Fibroblast of pulmonary artery (primary cell): ENCODE measurements around the gene C4orf51.
A peak's percentile ranks its signal among the peaks of the same experiment; 100 is the strongest.

Experiments
- DNase-seq: peaks from one replicate; pipeline ENCODE4 v3.0.0-alpha.2; 2010; ENCODE audit warnings: low read depth
- H3K4me3 ChIP-seq: replicated peaks from 2 replicates; pipeline ENCODE4 v1.5.1; 2011; ENCODE audit warnings: low read depth, mild to moderate bottlenecking, control low read depth, low read length, moderate library complexity
- TF ChIP-seq, protein P1 (sequence below): IDR thresholded peaks from 2 replicates; pipeline ENCODE4 v1.5.1; 2011; ENCODE audit warnings: mild to moderate bottlenecking, control low read depth, low read length, inconsistent platforms; ENCODE audit errors: missing control alignments

Gene C4orf51

DNA sequence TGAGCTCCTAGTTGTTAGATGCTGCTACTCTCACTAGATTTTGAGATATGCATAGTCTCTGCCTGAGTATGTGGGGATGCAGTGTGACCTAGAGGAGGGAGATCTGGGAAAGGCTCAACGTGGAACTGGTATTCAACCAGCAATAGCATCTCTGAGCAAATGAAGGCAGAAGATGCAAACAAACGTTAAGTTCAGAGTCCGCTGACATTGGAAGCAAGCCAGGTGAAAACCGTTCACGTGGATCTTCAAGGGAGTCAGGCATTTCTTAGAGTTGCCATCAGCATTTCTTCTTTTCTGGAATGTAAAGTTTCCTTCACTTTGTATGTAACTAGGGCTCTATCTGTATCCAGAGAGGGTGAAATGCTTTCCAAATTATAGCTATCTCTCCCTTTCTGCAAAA is 59.9 kb downstream of the C4orf51 start:
- TF ChIP-seq, protein P1, sequence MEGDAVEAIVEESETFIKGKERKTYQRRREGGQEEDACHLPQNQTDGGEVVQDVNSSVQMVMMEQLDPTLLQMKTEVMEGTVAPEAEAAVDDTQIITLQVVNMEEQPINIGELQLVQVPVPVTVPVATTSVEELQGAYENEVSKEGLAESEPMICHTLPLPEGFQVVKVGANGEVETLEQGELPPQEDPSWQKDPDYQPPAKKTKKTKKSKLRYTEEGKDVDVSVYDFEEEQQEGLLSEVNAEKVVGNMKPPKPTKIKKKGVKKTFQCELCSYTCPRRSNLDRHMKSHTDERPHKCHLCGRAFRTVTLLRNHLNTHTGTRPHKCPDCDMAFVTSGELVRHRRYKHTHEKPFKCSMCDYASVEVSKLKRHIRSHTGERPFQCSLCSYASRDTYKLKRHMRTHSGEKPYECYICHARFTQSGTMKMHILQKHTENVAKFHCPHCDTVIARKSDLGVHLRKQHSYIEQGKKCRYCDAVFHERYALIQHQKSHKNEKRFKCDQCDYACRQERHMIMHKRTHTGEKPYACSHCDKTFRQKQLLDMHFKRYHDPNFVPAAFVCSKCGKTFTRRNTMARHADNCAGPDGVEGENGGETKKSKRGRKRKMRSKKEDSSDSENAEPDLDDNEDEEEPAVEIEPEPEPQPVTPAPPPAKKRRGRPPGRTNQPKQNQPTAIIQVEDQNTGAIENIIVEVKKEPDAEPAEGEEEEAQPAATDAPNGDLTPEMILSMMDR = no peak
- peak; percentile 35 for DNase-seq
- no peak overlapping the region for H3K4me3 ChIP-seq

DNA sequence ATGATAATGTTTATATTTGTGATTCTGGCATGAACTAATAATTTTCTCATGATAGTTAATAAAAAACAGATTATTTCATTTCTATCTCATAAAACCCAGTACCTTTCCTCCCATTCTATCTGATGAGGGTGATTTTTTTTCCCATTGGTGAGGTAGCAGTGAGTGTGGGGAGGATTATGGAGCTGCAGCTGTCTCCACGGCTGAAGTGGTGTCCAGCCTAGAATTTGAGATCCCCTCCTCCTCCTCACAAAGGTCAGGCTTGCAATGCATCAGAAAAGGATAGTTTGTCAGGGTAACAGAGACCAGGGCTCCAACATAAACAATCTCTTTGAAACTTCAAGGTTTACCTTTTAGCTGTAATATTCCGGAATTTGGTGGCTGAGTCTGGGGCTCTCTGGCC is 60.9 kb downstream of the C4orf51 start:
- TF ChIP-seq, protein P1 = no peak
- no peak for DNase-seq
- H3K4me3 ChIP-seq = no peak overlapping the region

DNA sequence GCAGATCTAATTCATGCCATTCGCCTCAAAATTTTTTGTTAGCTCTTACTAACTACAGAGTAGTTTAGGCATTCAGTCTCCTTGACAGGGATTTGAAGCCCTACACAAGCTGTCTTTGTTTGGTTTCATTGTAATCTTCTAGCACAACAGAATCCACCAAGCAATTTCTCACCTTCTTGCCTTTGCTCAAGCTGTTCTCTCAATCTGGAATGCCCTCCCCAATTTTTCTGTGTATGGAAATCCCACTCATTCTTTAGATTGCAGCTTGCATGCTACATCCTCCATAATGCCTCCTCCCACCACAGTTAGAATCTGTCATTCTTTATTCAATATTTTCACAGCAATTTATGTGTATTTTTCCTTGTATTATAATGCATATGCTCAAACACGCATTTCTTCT is 63.7 kb downstream of the C4orf51 start:
- TF ChIP-seq, protein P1 = no peak
- no peak overlapping the region for H3K4me3 ChIP-seq
- DNase-seq = no peak

DNA sequence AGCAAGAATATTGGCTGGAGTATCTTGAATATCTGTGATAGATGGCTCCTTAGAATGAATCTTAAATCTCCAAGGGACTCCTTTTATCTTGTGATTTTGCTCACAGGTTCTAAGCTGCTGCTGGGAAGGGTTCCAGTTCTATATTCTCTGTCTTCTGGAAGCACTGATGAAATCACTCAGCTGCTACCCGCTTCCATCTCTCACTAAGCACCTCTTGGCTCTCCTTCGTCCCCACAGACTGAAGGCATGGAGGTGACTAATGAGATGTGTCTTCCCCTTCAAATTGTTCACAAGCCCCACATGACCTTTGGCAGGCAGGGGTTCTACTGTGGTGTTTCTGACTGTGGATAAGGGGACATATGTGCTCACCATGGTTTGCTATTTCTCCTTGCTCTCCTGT is 75.9 kb downstream of the C4orf51 start:
- no peak for DNase-seq
- no peak overlapping the region for H3K4me3 ChIP-seq
- TF ChIP-seq, protein P1 = no peak

DNA sequence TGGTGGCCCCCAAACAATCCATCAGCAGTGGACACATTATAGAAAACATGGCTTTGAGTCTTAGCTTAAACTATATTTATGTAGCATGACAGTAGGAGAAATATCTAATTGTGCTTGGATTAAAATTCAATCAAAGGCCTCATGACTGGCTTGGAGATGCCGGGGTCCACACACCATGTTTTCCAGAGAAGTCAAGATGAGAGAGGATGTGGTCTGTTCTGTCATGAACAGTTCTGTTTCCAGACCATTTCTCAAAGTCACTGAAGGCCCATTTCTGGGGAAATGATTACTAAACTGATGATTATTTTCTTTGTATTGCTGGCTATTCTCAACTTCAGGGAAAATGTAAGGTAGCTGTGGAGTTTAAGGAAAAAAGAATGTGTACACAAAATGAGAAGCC is 76.3 kb downstream of the C4orf51 start:
- no peak for DNase-seq
- no peak overlapping the region for H3K4me3 ChIP-seq
- TF ChIP-seq, protein P1 = no peak

DNA sequence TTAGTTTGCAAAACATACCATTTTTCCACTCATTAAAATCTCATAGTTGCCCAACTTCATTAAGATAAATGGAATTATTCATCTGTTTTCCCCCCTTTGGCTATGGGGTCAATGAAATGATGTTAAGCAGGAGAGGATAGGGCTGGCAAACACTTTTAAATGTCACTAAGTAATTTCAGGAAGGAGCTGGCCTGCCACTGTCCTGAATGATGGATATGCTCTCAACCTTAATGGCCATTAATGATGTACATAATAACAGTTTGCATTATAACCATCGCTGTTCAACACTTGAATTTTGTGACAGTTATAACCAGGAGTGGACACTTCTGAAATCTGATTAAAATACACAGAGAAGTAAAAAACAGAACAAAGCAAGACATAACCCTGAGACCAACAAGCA is 77.2 kb downstream of the C4orf51 start:
- TF ChIP-seq, protein P1 = no peak
- no peak overlapping the region for H3K4me3 ChIP-seq
- DNase-seq = no peak

DNA sequence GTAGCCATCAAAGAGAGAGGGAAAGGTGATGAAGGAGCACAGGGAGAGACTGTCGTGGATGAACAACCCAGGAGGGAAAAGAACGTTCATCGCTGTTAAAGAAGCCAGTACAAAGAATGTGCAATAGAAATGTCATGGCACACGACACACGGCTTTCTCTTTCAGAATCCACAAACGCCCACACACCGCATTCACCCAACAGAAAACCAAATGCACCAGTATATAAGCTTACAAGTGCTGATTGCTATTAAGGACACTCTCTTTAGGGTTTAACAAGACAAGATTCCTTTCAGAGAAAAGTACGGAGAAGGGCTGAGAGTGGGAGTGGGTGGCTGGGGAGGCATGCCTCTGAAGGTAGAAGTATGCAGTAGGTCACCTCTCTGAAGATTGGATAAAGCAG is 80.2 kb downstream of the C4orf51 start:
- no peak overlapping the region for H3K4me3 ChIP-seq
- DNase-seq = no peak

More for the DNA sequence above, 80.2 kb downstream of the C4orf51 start:
- TF ChIP-seq, protein P1 = no peak
